ENCODE data around the gene CHMP1B. TPM values are rescaled to one million over a fixed set of nuclear protein-coding genes. Genes with fewer than 3 reads are reported as not detected.
A peak's percentile ranks its signal among the peaks of the same experiment; 100 is the strongest.
"Not testable (repeated sequence)": the region's sequence is repeated elsewhere in the genome, so short reads cannot be mapped to it uniquely, and the experiment has no call there.

CHMP1B gene
- total RNA-seq, 2 donors from 2014 or later = 42.8 to 50.0 TPM

GRCh38 chr18:11851806-11852337, 659 bp downstream of the CHMP1B start:
- intact Hi-C loops (cut with DNase I) = loop anchor here (2.0 to 10.0 kb wide), 3 partner anchors 57 to 183 kb away; partner anchors contain the start of gene MPPE1
- H3K36me3 ChIP-seq = no peaks in the 10 kb centered on the region
- peak overlapping the region; percentile 77 to 94 for H3K4me3 ChIP-seq
- H3K27ac ChIP-seq = peak overlapping the region; percentile 87 to 91
- 1% methylated on average over 23 of the region's 23 CpGs for WGBS
- no peaks in the 10 kb centered on the region for H3K27me3 ChIP-seq (replicated peaks; ENCODE audit: insufficient read depth)
- no peaks in the 10 kb centered on the region for H3K9me3 ChIP-seq
- TF ChIP-seq POLR2A (IDR thresholded peaks at IDR 0.05) = no peak
- TF ChIP-seq CTCF (IDR thresholded peaks at IDR 0.05) = no peak
- no peak for TF ChIP-seq POLR2AphosphoS5 (IDR thresholded peaks at IDR 0.05)
- DNase-seq (ENCODE audit: low spot score) = peak; percentile 19
- no peaks in the 10 kb centered on the region for H3K4me1 ChIP-seq (replicated peaks)

DNA sequence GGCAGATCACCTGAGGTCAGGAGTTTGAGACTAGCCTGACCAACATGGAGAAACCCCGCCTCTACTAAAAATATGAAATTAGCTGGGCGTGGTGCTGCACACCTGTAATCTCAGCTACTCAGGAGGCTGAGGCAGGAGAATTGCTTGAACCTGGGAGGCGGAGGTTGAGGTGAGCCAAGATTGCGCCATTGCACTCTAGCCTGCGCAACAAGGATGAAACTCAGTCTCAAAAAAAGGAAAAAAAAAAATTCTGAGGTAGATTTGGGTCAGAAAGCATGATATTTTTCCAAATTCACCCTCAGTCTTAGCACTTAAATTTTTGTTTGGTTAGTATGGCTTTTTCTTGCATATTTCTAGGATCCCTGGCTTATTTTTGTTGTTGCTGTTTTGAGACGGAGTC, 3.3 kb downstream of the CHMP1B start:
- not testable (repeated sequence) for H3K4me1 ChIP-seq (replicated peaks)
- intact Hi-C loops (cut with DNase I) = loop anchor here (5.0 to 10.0 kb wide), 2 partner anchors 72 to 180 kb away; no protein-coding TSS in a partner anchor

DNA sequence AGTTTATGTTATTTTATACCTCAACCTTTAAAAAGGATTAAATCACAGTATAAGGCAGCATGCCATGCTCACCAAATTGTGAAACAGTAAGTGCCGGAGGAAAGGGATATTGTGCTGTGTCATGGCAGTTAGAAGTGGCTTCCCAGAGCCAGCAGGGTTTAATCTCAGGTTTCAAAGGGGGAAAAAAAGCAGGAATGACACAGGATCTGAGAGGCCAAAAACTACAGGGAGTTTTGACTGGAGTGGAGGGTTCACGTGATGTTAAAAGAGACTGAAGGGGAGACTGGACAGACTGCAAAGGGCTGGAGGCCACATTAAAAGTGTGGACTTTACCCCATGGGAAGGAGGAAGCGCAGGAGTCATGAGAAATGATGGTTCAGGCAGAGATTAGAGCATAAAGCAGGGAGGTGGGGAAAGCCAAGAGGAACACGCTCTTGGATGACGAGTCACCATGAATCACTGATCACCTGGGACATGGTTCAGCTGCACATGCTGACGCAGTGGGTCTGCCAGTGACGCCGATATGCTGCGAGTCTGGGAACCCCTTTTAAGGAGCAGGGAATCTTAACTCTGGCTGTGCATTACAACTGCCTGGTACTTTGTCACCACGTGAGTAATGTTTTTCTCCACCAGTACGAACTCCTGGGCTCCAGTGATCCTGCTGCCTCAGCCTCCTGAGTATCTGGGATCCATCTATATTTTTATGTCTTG, 6.1 kb downstream of the CHMP1B start:
- Histone ChIP-seq H3K4me3 (no peak overlapping the region), H3K27me3 (replicated peaks; ENCODE audit: insufficient read depth) (no peaks in the 10 kb centered on the region), H3K27ac (peak overlapping the region; percentile 52 to 57), H3K4me1 (replicated peaks) (no peaks in the 10 kb centered on the region), H3K9me3 (no peaks in the 10 kb centered on the region), H3K36me3 (no peaks in the 10 kb centered on the region)
- 38% methylated on average over 11 of the region's 11 CpGs for WGBS
- intact Hi-C loops (cut with DNase I) = loop anchor here (10.0 kb wide), 1 partner anchor 177 kb away; no protein-coding TSS in a partner anchor
- peak; percentile 37 for TF ChIP-seq POLR2A (IDR thresholded peaks at IDR 0.05)
- peak; percentile 33 for TF ChIP-seq POLR2AphosphoS5 (IDR thresholded peaks at IDR 0.05)
- TF ChIP-seq CTCF (IDR thresholded peaks at IDR 0.05) = no peak
- DNase-seq (ENCODE audit: low spot score) = no peak

More for the DNA sequence above, 3.3 kb downstream of the CHMP1B start:
- not testable (repeated sequence) for H3K4me3 ChIP-seq; H3K9me3 ChIP-seq; H3K27me3 ChIP-seq (replicated peaks; ENCODE audit: insufficient read depth); DNase-seq (ENCODE audit: low spot score); H3K36me3 ChIP-seq; H3K27ac ChIP-seq
- WGBS = 86% methylated on average over 6 of the region's 6 CpGs

GRCh38 chr18:11859282-11859830, 8.1 kb downstream of the CHMP1B start:
- no peaks in the 10 kb centered on the region for H3K36me3 ChIP-seq
- TF ChIP-seq CTCF (IDR thresholded peaks at IDR 0.05) (no peak), POLR2A (IDR thresholded peaks at IDR 0.05) (no peak), POLR2AphosphoS5 (IDR thresholded peaks at IDR 0.05) (no peak)
- no peak overlapping the region for H3K27ac ChIP-seq
- no peaks in the 10 kb centered on the region for H3K27me3 ChIP-seq (replicated peaks; ENCODE audit: insufficient read depth)
- H3K4me3 ChIP-seq = no peak overlapping the region
- H3K4me1 ChIP-seq (replicated peaks) = no peaks in the 10 kb centered on the region
- intact Hi-C loops (cut with DNase I) = loop anchor here (10.0 kb wide), 1 partner anchor 175 kb away; no protein-coding TSS in a partner anchor
- WGBS = 96% methylated on average over 7 of the region's 7 CpGs
- no peaks in the 10 kb centered on the region for H3K9me3 ChIP-seq
- DNase-seq (ENCODE audit: low spot score) = no peak

DNA sequence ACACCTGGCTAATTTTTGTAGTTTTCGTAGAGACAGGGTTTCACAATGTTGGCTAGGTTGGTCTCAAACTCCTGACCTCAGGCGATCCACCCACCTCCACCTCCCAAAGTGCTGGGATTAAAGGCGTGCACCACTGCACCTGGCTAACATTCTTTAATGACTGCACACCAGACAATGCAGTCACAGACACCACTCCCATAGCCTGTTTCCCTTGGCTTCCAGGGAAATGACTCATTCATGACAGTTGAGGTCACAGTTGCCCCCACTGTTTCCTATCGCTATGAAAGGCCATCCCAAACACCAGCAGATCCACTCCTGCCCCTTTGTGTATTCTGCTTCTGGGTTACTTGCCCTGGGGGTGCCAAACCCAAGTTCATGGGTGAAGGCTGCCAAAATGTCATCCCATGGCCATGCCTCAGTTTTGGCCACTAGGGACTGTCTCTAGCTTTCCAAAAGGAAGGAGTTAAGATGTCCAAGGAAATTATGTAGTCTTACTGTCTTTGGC, 8.7 kb downstream of the CHMP1B start:
- intact Hi-C loops (cut with DNase I) = loop anchor here (10.0 kb wide), 1 partner anchor 175 kb away; no protein-coding TSS in a partner anchor
- no peaks in the 10 kb centered on the region for H3K27me3 ChIP-seq (replicated peaks; ENCODE audit: insufficient read depth)
- no peaks in the 10 kb centered on the region for H3K9me3 ChIP-seq
- H3K27ac ChIP-seq = no peak overlapping the region
- no peaks in the 10 kb centered on the region for H3K36me3 ChIP-seq
- TF ChIP-seq POLR2AphosphoS5 (IDR thresholded peaks at IDR 0.05) = no peak
- no peak for TF ChIP-seq POLR2A (IDR thresholded peaks at IDR 0.05)
- TF ChIP-seq CTCF (IDR thresholded peaks at IDR 0.05) = no peak
- 63% methylated on average over 4 of the region's 4 CpGs for WGBS
- H3K4me3 ChIP-seq = no peak overlapping the region
- H3K4me1 ChIP-seq (replicated peaks) = no peaks in the 10 kb centered on the region
- no peak for DNase-seq (ENCODE audit: low spot score)
